Neural progenitor cell (in vitro differentiated cells): Measurements from ENCODE around the gene MYO1B. TPM values are rescaled to one million over a fixed set of nuclear protein-coding genes. Genes with fewer than 3 reads are reported as not detected.

Experiments
- DNase-seq: peaks from one replicate; pipeline ENCODE4 v3.0.0-alpha.2; 2016; ENCODE audit warnings: low spot score
- H2AFZ ChIP-seq: fragments of 200-600 bp; sonication (generic); replicated peaks from 2 replicates; pipeline ENCODE4 v1.6.1; 2016; ENCODE audit warnings: antibody characterized with exemption
- H3F3A ChIP-seq: fragments of 200-600 bp; sonication (generic); 2 replicates; pipeline ENCODE4 v1.6.1; 2016; ENCODE audit warnings: antibody characterized with exemption, low read depth
- H3K27ac ChIP-seq: fragments of 200-600 bp; sonication (generic); 2 replicates; pipeline ENCODE4 v1.5.1; 2016; ENCODE audit warnings: mild to moderate bottlenecking
- H3K27me3 ChIP-seq: fragments of 200-600 bp; sonication (generic); 2 replicates; pipeline ENCODE4 v1.6.1; 2016; ENCODE audit warnings: mild to moderate bottlenecking, moderate library complexity
- H3K36me3 ChIP-seq: fragments of 200-600 bp; sonication (generic); 2 replicates; pipeline ENCODE4 v1.5.1; 2016
- H3K4me1 ChIP-seq: fragments of 200-600 bp; sonication (generic); 2 replicates; pipeline ENCODE4 v1.6.1; 2016; ENCODE audit warnings: mixed run types
- H3K4me2 ChIP-seq: fragments of 200-600 bp; sonication (generic); 2 replicates; pipeline ENCODE4 v1.6.1; 2016
- H3K4me3 ChIP-seq: fragments of 200-600 bp; sonication (generic); 2 replicates; pipeline ENCODE4 v1.5.1; 2016
- H3K79me2 ChIP-seq: fragments of 200-600 bp; sonication (generic); 2 replicates; pipeline ENCODE4 v1.6.1; 2016; ENCODE audit warnings: low read depth
- H3K9ac ChIP-seq: fragments of 200-600 bp; sonication (generic); 2 replicates; pipeline ENCODE4 v1.6.1; 2016
- H3K9me3 ChIP-seq: fragments of 200-600 bp; sonication (generic); 2 replicates; pipeline ENCODE4 v1.5.1; 2016; ENCODE audit warnings: low read depth
- H4K20me1 ChIP-seq: fragments of 200-600 bp; sonication (generic); 2 replicates; pipeline ENCODE4 v1.6.1; 2016; ENCODE audit warnings: low read depth
- H3K27ac Mint-ChIP-seq: 3 replicates; pipeline ENCODE4 v1.8.0; 2021; ENCODE audit warnings: mixed read lengths
- H3K27me3 Mint-ChIP-seq: 2 replicates; pipeline ENCODE4 v1.8.0; 2022; ENCODE audit warnings: low read depth, mild to moderate bottlenecking, inconsistent platforms, moderate library complexity, mixed read lengths; ENCODE audit not compliant: insufficient read depth
- H3K36me3 Mint-ChIP-seq: 3 replicates; pipeline ENCODE4 v1.8.0; 2021; ENCODE audit warnings: mixed read lengths
- H3K4me1 Mint-ChIP-seq: 3 replicates; pipeline ENCODE4 v1.8.0; 2021; ENCODE audit warnings: mixed read lengths
- H3K4me3 Mint-ChIP-seq: 3 replicates; pipeline ENCODE4 v1.8.0; 2021; ENCODE audit warnings: mild to moderate bottlenecking, moderate library complexity, mixed read lengths
- H3K9me3 Mint-ChIP-seq: 3 replicates; pipeline ENCODE4 v1.8.0; 2020; ENCODE audit warnings: mixed read lengths
- EZH2 ChIP-seq: fragments of 200-600 bp; sonication (generic); IDR thresholded peaks from 2 replicates; pipeline ENCODE4 v1.6.1; 2017; ENCODE audit warnings: antibody characterized with exemption, mild to moderate bottlenecking, moderate library complexity
- EZH2phosphoT487 ChIP-seq: fragments of 200-600 bp; sonication (generic); IDR thresholded peaks from 2 replicates; pipeline ENCODE4 v1.6.1; 2017; ENCODE audit warnings: antibody characterized with exemption
- total RNA-seq: library from RNA; depleted of rRNA; stranded (reverse); fragments of >200 nt; gene quantifications from 2 replicates; pipeline ENCODE4 v1.2.3, GENCODE V29; 2015; ENCODE audit warnings: low replicate concordance
- TF ChIP-seq, protein P1 (sequence below): fragments of 200-600 bp; sonication (generic); IDR thresholded peaks from 2 replicates; pipeline ENCODE4 v1.5.1; 2017; ENCODE audit warnings: antibody characterized with exemption, mild to moderate bottlenecking

The MYO1B gene
- total RNA-seq, 1 donor from 2014 or later = 88.0 TPM

- Mint-ChIP-seq H3K27me3 (no peaks in the 10 kb centered on the region), H3K9me3 (no peaks in the 10 kb centered on the region), H3K27ac (no peak overlapping the region), H3K4me3 (no peak overlapping the region), H3K36me3 (peaks cover 15% of the 10 kb centered on the region), H3K4me1 (no peaks in the 10 kb centered on the region)
- Histone ChIP-seq H3K36me3 (no peaks in the 10 kb centered on the region), H3K79me2 (peaks cover 38% of the 10 kb centered on the region), H3K27ac (no peak overlapping the region), H4K20me1 (peaks cover 31% of the 10 kb centered on the region), H3K27me3 (no peaks in the 10 kb centered on the region), H3K9ac (no peak overlapping the region), H3F3A (no peaks in the 10 kb centered on the region), H3K9me3 (no peaks in the 10 kb centered on the region), H3K4me1 (no peaks in the 10 kb centered on the region), H3K4me2 (no peak overlapping the region), H3K4me3 (no peak overlapping the region), H2AFZ (no peak overlapping the region)
- DNase-seq = no peak
- TF ChIP-seq EZH2phosphoT487 (no peak), EZH2 (no peak)
- TF ChIP-seq, protein P1, sequence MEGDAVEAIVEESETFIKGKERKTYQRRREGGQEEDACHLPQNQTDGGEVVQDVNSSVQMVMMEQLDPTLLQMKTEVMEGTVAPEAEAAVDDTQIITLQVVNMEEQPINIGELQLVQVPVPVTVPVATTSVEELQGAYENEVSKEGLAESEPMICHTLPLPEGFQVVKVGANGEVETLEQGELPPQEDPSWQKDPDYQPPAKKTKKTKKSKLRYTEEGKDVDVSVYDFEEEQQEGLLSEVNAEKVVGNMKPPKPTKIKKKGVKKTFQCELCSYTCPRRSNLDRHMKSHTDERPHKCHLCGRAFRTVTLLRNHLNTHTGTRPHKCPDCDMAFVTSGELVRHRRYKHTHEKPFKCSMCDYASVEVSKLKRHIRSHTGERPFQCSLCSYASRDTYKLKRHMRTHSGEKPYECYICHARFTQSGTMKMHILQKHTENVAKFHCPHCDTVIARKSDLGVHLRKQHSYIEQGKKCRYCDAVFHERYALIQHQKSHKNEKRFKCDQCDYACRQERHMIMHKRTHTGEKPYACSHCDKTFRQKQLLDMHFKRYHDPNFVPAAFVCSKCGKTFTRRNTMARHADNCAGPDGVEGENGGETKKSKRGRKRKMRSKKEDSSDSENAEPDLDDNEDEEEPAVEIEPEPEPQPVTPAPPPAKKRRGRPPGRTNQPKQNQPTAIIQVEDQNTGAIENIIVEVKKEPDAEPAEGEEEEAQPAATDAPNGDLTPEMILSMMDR = no peak
These were observed 49.9 kb downstream of the MYO1B start for GRCh38 chr2:191295088-191295487.

DNA sequence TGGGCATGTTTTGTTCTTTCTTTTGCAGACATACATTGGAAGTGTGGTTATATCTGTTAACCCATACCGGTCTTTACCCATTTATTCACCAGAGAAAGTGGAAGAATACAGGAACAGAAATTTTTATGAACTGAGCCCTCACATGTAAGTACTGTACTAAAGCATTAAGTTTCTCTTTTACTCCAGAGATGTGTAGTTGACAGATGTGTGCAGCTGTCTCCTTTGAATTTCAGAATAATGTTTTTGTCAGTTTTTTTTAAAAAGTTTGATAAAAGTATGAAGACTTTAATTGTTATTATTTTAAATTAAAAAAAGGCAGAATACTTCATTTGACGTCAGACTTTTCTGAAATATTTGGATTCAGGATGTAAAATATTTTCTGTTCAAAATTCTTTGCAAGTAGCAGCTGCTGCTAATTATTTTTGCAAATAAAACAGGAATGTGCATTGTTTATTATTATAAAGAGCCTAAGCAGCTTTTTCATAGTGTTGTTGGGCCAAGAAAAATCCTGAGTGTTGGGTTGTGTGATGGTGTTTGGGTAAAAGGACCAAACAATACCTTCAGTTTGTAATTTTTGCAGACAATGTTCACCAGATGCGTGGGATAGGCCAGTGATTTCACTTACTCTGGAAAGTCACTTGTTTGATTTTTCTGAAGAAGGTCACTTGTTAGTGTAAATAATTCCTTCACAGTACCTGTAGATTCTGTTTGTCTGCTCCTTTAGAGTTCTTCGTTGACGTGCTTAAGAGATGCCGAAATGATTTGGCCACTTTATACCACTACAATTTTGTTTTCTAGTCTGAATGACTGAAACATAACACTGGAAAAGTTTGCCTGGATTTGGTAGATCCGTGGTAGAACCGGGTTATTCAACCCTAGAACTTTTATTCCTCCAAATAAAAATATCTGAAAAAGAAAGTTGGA is 51.1 kb downstream of the MYO1B start:
- Histone ChIP-seq H3K27ac (no peak overlapping the region), H3K79me2 (peaks cover 27% of the 10 kb centered on the region), H3K36me3 (no peaks in the 10 kb centered on the region), H3K4me1 (no peaks in the 10 kb centered on the region), H3K4me3 (no peak overlapping the region), H4K20me1 (peaks cover 31% of the 10 kb centered on the region), H3K27me3 (no peaks in the 10 kb centered on the region), H3K4me2 (no peak overlapping the region), H3F3A (no peaks in the 10 kb centered on the region), H2AFZ (no peak overlapping the region), H3K9me3 (no peaks in the 10 kb centered on the region), H3K9ac (no peak overlapping the region)
- Mint-ChIP-seq H3K9me3 (no peaks in the 10 kb centered on the region), H3K27ac (no peak overlapping the region), H3K4me3 (no peak overlapping the region), H3K4me1 (no peaks in the 10 kb centered on the region), H3K27me3 (no peaks in the 10 kb centered on the region), H3K36me3 (peaks cover 12% of the 10 kb centered on the region)
- no peak for DNase-seq
- TF ChIP-seq, protein P1 = no peak
- TF ChIP-seq EZH2phosphoT487 = no peak
- TF ChIP-seq EZH2 = no peak

DNA sequence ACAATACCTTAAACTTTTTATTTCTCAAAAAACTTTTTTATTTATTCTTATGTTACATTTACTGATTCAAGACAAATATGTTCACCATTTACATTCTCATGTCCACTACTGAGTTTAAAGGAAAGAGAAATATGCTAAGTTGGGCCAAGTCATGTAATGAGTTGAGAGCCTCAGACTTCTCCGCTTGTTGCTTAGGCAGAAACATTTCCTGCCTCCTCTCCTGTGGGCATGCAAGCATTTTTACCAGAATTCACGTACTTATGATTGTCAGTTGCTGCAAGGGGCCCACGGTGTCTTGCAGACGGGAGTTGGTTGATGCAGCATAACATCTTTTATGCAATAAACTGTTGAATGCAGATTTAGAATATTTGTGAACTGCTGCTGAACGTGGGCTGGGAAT is 51.8 kb downstream of the MYO1B start:
- no peak for DNase-seq
- Mint-ChIP-seq H3K27ac (no peak overlapping the region), H3K9me3 (no peaks in the 10 kb centered on the region), H3K27me3 (no peaks in the 10 kb centered on the region), H3K4me3 (no peak overlapping the region), H3K4me1 (peaks cover 5% of the 10 kb centered on the region), H3K36me3 (peaks cover 15% of the 10 kb centered on the region)
- Histone ChIP-seq H3K27ac (no peak overlapping the region), H2AFZ (no peak overlapping the region), H3K4me1 (no peaks in the 10 kb centered on the region), H3K79me2 (peaks cover 31% of the 10 kb centered on the region), H3K9ac (no peak overlapping the region), H3K27me3 (no peaks in the 10 kb centered on the region), H3K4me2 (no peak overlapping the region), H3K36me3 (no peaks in the 10 kb centered on the region), H4K20me1 (peaks cover 30% of the 10 kb centered on the region), H3K4me3 (no peak overlapping the region), H3K9me3 (no peaks in the 10 kb centered on the region), H3F3A (no peaks in the 10 kb centered on the region)
- TF ChIP-seq EZH2 = no peak
- TF ChIP-seq EZH2phosphoT487 = no peak
- TF ChIP-seq, protein P1 = no peak
